H9 (cell line): ENCODE measurements around the gene IL1R2. TPM values are rescaled to one million over a fixed set of nuclear protein-coding genes. Genes with fewer than 3 reads are reported as not detected.

Experiments
- DNase-seq: peaks from one replicate; pipeline ENCODE4 v3.0.0-alpha.2; 2017
- H2AFZ ChIP-seq: one replicate; pipeline ENCODE4 v1.6.1; 2013; ENCODE audit warnings: mild to moderate bottlenecking, low read length, control low read depth, moderate library complexity
- H2AK5ac ChIP-seq: 2 replicates; pipeline ENCODE4 v1.6.1; 2013; ENCODE audit warnings: low read length, control low read depth, mixed read lengths; ENCODE audit not compliant: insufficient read length
- H2BK120ac ChIP-seq: one replicate; pipeline ENCODE4 v1.6.1; 2013; ENCODE audit warnings: low read depth, mild to moderate bottlenecking, low read length, control low read depth, inconsistent platforms; ENCODE audit not compliant: poor library complexity, severe bottlenecking
- H2BK12ac ChIP-seq: 2 replicates; pipeline ENCODE4 v1.6.1; 2013; ENCODE audit warnings: low read length, control low read depth, mixed read lengths, low read depth; ENCODE audit not compliant: insufficient read length
- H2BK15ac ChIP-seq: 2 replicates; pipeline ENCODE4 v1.6.1; 2013; ENCODE audit warnings: low read depth, low read length, control low read depth
- H2BK20ac ChIP-seq: one replicate; pipeline ENCODE4 v1.6.1; 2013; ENCODE audit warnings: low read depth, mild to moderate bottlenecking, low read length, control low read depth, inconsistent platforms; ENCODE audit not compliant: poor library complexity, severe bottlenecking
- H2BK5ac ChIP-seq: 2 replicates; pipeline ENCODE4 v1.6.1; 2013; ENCODE audit warnings: low read length, control low read depth, mixed read lengths; ENCODE audit not compliant: insufficient read length
- H3K14ac ChIP-seq: 2 replicates; pipeline ENCODE4 v1.6.1; 2013; ENCODE audit warnings: low read length, control low read depth; ENCODE audit not compliant: insufficient read depth
- H3K18ac ChIP-seq: 2 replicates; pipeline ENCODE4 v1.6.1; 2013; ENCODE audit warnings: low read depth, mild to moderate bottlenecking, mixed read lengths, low read length, control low read depth; ENCODE audit not compliant: insufficient read length
- H3K23ac ChIP-seq: 2 replicates; pipeline ENCODE4 v1.6.1; 2013; ENCODE audit warnings: low read length, control low read depth, mixed read lengths, low read depth; ENCODE audit not compliant: insufficient read length
- H3K23me2 ChIP-seq: 2 replicates; pipeline ENCODE4 v1.6.1; 2013; ENCODE audit warnings: low read depth, mild to moderate bottlenecking, mixed read lengths, low read length, control low read depth; ENCODE audit not compliant: insufficient read length, poor library complexity, severe bottlenecking
- H3K27ac ChIP-seq: 2 replicates; pipeline ENCODE4 v1.5.1; 2013; ENCODE audit warnings: low read length, control low read depth, mixed read lengths, low read depth; ENCODE audit not compliant: insufficient read length
- H3K27me3 ChIP-seq: 2 replicates; pipeline ENCODE4 v1.6.1; 2013; ENCODE audit warnings: low read length, control low read depth, inconsistent platforms; ENCODE audit not compliant: insufficient read depth
- H3K4ac ChIP-seq: 2 replicates; pipeline ENCODE4 v1.6.1; 2013; ENCODE audit warnings: low read depth, mild to moderate bottlenecking, control low read depth, inconsistent platforms, low read length, moderate library complexity
- H3K4me1 ChIP-seq: 2 replicates; pipeline ENCODE4 v1.6.1; 2013; ENCODE audit warnings: low read length, control low read depth, inconsistent platforms; ENCODE audit not compliant: insufficient read depth
- H3K4me2 ChIP-seq: 2 replicates; pipeline ENCODE4 v1.6.1; 2013; ENCODE audit warnings: low read length, control low read depth, mixed read lengths; ENCODE audit not compliant: insufficient read length, insufficient read depth
- H3K56ac ChIP-seq: 2 replicates; pipeline ENCODE4 v1.6.1; 2013; ENCODE audit warnings: low read depth, mild to moderate bottlenecking, mixed read lengths, low read length, control low read depth; ENCODE audit not compliant: insufficient read length
- H3K79me1 ChIP-seq: 2 replicates; pipeline ENCODE4 v1.6.1; 2013; ENCODE audit warnings: low read depth, mild to moderate bottlenecking, moderate library complexity, low read length, control low read depth, inconsistent platforms; ENCODE audit not compliant: insufficient read depth, poor library complexity, severe bottlenecking
- H3K79me2 ChIP-seq: 2 replicates; pipeline ENCODE4 v1.6.1; 2013; ENCODE audit warnings: low read length, control low read depth, inconsistent platforms; ENCODE audit not compliant: insufficient read depth
- H3K9ac ChIP-seq: 2 replicates; pipeline ENCODE4 v1.6.1; 2013; ENCODE audit warnings: low read length, control low read depth, mixed read lengths; ENCODE audit not compliant: insufficient read length; ENCODE audit errors: extremely low read depth
- H3K9me3 ChIP-seq: one replicate; pipeline ENCODE4 v1.6.1; 2013; ENCODE audit warnings: low read depth, low read length, inconsistent platforms; ENCODE audit not compliant: control insufficient read depth
- H3T11ph ChIP-seq: one replicate; pipeline ENCODE4 v1.6.1; 2013; ENCODE audit warnings: mild to moderate bottlenecking, low read length, control low read depth, inconsistent platforms
- H4K20me1 ChIP-seq: one replicate; pipeline ENCODE4 v1.6.1; 2013; ENCODE audit not compliant: control insufficient read depth, insufficient read length, insufficient read depth
- H4K5ac ChIP-seq: 2 replicates; pipeline ENCODE4 v1.6.1; 2013; ENCODE audit warnings: low read depth, mild to moderate bottlenecking, mixed read lengths, low read length, control low read depth; ENCODE audit not compliant: insufficient read length
- H4K8ac ChIP-seq: replicated peaks from 2 replicates; pipeline ENCODE4 v1.6.1; 2013; ENCODE audit warnings: low read length, control low read depth, mixed read lengths, low read depth; ENCODE audit not compliant: insufficient read length
- H4K91ac ChIP-seq: 2 replicates; pipeline ENCODE4 v1.6.1; 2013; ENCODE audit warnings: low read depth, mild to moderate bottlenecking, moderate library complexity, mixed read lengths, low read length, control low read depth; ENCODE audit not compliant: insufficient read length
- H3K27ac Mint-ChIP-seq, 3 experiments: 2 replicates in 2 of 3; 3 replicates in 1 of 3; pipeline ENCODE4 v1.8.0; 2020 to 2021; ENCODE audit warnings: mixed read lengths in 3 of 3, mild to moderate bottlenecking in 1 of 3, moderate library complexity in 1 of 3
- H3K27me3 Mint-ChIP-seq: 2 replicates; pipeline ENCODE4 v1.8.0; 2021; ENCODE audit warnings: low read depth, mild to moderate bottlenecking, moderate library complexity, mixed read lengths
- H3K36me3 Mint-ChIP-seq, 3 experiments: 2 replicates in 2 of 3; 3 replicates in 1 of 3; pipeline ENCODE4 v1.8.0; 2020 to 2021; ENCODE audit warnings: low read depth in 3 of 3, mixed read lengths in 3 of 3; ENCODE audit not compliant: insufficient read depth in 1 of 3
- H3K4me1 Mint-ChIP-seq, 2 experiments: 2 replicates each; pipeline ENCODE4 v1.8.0; 2020; ENCODE audit warnings: mixed read lengths in 2 of 2
- H3K4me3 Mint-ChIP-seq, 2 experiments: 2 replicates in 1 of 2; 3 replicates in 1 of 2; pipeline ENCODE4 v1.8.0; 2020 to 2021; ENCODE audit warnings: mild to moderate bottlenecking in 2 of 2, mixed read lengths in 2 of 2, moderate library complexity in 1 of 2
- H3K9me3 Mint-ChIP-seq, 2 experiments: 2 replicates in 1 of 2; 3 replicates in 1 of 2; pipeline ENCODE4 v1.8.0; 2020; ENCODE audit warnings: mild to moderate bottlenecking in 2 of 2, mixed read lengths in 2 of 2, moderate library complexity in 1 of 2
- WGBS: extraction: QIAGEN DNeasy Blood & Tissue Kit; methylation state at CpG from one replicate; pipeline ENCODE4 v1.1.7; 2013; ENCODE audit warnings: missing lambda C conversion rate, low lambda C conversion rate, mixed read lengths; ENCODE audit not compliant: insufficient read length; ENCODE audit errors: extremely low coverage; 5-methylcytosine and 5-hydroxymethylcytosine counted together
- total RNA-seq: library from RNA; stranded (reverse); gene quantifications from 2 replicates; pipeline ENCODE4 v1.2.1, GENCODE V29; 2021
- TF ChIP-seq, protein P1 (sequence below): fragments of 200-600 bp; sonication (generic); conservative IDR thresholded peaks from 3 replicates; pipeline ENCODE4 v1.8.0; 2021; ENCODE audit warnings: antibody characterized with exemption, mild to moderate bottlenecking

IL1R2 gene
- total RNA-seq, 1 experiment from 2014 or later, result not detected

DNA sequence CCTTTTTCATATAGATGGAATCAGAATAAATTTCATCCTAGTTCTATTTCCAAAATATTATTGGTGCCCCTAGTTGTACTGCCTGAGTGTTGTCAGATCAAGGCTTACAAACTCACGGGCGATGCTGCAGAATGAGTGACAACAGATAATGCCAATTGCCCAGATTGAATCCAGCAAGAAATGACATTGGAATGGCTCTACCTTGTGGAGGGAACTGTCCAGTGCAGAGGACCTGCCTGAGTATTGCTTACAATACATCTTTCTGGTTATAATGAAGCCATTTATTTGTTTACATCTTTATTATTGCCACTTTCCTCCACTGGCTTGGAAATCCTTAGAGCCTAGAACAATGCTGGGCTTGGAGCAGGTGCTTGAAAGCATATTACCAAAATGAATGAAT lies 7.8 kb upstream of the IL1R2 start:
- Histone ChIP-seq H4K20me1 (no peaks in the 10 kb centered on the region), H4K5ac (no peak overlapping the region), H3K14ac (no peak overlapping the region), H3T11ph (no peak overlapping the region), H3K79me2 (no peaks in the 10 kb centered on the region), H3K4me2 (no peak overlapping the region), H3K27me3 (no peaks in the 10 kb centered on the region), H4K91ac (no peak overlapping the region), H2AFZ (no peak overlapping the region), H3K9me3 (no peaks in the 10 kb centered on the region), H2BK120ac (no peak overlapping the region), H3K9ac (no peak overlapping the region), H2BK20ac (no peak overlapping the region), H3K56ac (no peak overlapping the region), H3K23me2 (no peaks in the 10 kb centered on the region), H3K4ac (no peak overlapping the region), H3K79me1 (no peaks in the 10 kb centered on the region), H3K23ac (no peak overlapping the region), H4K8ac (no peak overlapping the region), H2BK12ac (no peak overlapping the region), H2AK5ac (no peak overlapping the region), H2BK5ac (no peak overlapping the region), H3K18ac (no peak overlapping the region), H3K27ac (no peak overlapping the region), H3K4me1 (peaks cover 3% of the 10 kb centered on the region; the same call in 1 of the 2 replicates), H2BK15ac (no peak overlapping the region)
- H3K9me3 Mint-ChIP-seq, result no peaks in the 10 kb centered on the region
- no peaks in the 10 kb centered on the region for H3K36me3 Mint-ChIP-seq
- no CpG with 5 or more reads among the region's 2 CpGs for WGBS
- peaks cover 20 to 25% of the 10 kb centered on the region in 2 experiments for H3K4me1 Mint-ChIP-seq
- no peaks in the 10 kb centered on the region for H3K27me3 Mint-ChIP-seq
- no peak overlapping the region for H3K27ac Mint-ChIP-seq
- TF ChIP-seq, protein P1, sequence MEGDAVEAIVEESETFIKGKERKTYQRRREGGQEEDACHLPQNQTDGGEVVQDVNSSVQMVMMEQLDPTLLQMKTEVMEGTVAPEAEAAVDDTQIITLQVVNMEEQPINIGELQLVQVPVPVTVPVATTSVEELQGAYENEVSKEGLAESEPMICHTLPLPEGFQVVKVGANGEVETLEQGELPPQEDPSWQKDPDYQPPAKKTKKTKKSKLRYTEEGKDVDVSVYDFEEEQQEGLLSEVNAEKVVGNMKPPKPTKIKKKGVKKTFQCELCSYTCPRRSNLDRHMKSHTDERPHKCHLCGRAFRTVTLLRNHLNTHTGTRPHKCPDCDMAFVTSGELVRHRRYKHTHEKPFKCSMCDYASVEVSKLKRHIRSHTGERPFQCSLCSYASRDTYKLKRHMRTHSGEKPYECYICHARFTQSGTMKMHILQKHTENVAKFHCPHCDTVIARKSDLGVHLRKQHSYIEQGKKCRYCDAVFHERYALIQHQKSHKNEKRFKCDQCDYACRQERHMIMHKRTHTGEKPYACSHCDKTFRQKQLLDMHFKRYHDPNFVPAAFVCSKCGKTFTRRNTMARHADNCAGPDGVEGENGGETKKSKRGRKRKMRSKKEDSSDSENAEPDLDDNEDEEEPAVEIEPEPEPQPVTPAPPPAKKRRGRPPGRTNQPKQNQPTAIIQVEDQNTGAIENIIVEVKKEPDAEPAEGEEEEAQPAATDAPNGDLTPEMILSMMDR, result peak; percentile 46; the same call in 2 of the 3 replicates
- H3K4me3 Mint-ChIP-seq, result no peak overlapping the region
- no peak for DNase-seq
